GM12801 (cell line): Measurements from ENCODE around the gene ATP8B1.

Source experiments
- TF ChIP-seq, protein P1 (sequence below): IDR thresholded peaks from one replicate; pipeline ENCODE4 v1.5.1; 2011; ENCODE audit warnings: control low read depth; ENCODE audit not compliant: insufficient read length; ENCODE audit errors: extremely low read depth

Gene ATP8B1

DNA sequence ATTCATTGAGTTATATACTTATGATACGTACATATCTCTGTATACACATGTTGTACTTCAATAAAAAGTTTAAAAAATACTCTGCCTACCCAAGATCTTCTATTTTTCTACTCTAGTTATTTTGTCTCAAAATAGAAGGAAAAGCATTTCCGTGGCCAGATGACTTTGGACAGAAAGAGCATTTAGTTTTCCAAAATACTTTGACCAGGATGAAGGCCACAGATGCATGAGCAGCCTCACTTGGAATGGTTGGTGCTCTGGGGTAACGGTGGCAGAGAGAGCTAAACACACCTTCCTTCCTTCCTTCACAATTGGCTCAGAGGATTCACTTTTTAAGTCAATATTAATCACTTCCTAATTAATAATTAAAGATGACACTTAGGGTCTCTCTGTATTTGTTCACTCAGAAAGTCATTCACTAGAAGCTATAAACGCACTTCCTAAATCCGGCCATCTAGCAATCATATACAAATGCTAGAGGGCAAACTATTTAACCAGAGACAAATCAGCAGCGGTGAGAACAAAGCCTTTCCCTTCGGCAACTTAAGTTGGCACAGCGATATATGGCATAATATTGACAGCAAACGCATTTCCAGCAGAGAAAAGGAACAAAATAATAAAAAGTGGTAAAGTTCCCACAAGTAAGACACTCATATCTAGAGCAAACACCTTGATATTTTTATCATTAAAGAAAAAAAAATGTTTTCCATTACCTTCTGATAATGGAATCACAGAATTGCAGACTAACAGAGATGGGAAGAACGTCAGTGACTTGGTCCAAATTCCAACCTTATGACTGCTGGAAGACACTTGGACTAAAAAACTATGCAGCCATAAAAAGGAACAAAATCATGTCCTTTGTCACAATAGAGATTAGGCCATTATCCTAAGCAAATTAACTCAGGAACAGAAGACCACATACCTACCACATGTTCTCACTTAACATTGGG is 125.6 kb downstream of the ATP8B1 start:
- TF ChIP-seq, protein P1, sequence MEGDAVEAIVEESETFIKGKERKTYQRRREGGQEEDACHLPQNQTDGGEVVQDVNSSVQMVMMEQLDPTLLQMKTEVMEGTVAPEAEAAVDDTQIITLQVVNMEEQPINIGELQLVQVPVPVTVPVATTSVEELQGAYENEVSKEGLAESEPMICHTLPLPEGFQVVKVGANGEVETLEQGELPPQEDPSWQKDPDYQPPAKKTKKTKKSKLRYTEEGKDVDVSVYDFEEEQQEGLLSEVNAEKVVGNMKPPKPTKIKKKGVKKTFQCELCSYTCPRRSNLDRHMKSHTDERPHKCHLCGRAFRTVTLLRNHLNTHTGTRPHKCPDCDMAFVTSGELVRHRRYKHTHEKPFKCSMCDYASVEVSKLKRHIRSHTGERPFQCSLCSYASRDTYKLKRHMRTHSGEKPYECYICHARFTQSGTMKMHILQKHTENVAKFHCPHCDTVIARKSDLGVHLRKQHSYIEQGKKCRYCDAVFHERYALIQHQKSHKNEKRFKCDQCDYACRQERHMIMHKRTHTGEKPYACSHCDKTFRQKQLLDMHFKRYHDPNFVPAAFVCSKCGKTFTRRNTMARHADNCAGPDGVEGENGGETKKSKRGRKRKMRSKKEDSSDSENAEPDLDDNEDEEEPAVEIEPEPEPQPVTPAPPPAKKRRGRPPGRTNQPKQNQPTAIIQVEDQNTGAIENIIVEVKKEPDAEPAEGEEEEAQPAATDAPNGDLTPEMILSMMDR: no peak

DNA sequence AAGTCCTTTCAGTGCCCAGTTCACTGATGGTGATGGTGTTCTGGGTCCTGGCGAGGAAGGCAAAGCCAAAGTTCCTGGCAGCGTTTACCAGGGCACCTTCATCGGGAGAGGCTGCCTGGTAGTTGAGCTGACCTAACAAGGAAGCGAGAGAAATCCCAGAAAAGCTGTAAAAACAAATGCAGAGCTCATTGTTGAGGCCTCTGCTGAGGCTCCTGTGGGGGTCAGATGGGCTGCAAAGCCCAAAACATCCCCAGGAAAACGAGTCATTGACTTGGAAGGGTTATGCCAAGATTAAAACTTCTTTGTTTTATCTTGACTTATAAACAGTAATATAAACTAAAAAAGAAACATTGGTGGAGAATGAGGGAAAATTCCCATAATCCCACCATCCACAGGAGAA is 128.2 kb downstream of the ATP8B1 start:
- TF ChIP-seq, protein P1: no peak

DNA sequence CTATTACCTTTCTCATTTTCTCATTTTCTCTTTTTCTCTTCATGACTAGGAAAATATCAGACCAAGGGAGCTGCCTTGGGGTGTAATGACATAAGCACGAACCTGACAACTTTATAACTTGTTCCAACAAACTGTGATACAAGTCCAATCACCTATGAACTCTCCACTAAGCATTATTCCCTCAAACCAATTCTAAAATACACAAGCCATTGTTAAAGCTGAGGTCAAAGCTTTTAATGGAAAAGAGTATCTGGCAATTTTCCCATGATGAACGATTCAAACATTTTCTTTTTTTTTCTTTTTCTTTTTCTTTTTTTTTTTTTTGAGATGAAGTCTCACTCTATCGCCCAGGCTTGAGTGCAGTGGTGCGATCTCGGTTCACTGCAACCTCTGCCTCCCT is 133.1 kb downstream of the ATP8B1 start:
- TF ChIP-seq, protein P1: no peak

DNA sequence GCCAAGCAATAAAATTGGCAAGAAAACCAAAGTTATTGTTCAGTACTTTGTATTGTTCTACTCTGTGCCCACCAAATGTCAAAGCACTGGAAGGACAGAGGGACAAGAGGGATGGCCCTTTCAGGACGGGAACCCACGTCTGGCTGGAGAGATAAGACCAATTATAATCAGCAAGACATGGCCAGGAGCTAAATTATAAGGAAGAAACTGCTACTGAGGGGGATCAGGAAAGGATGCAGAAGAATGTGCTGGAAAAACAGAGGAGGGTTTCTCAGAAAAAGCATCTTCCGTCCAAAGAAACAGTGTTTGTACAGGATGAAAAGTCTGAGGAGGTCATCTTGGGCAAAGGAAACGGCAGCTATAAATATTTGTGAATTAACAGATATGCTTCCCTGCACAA is 135.1 kb downstream of the ATP8B1 start:
- TF ChIP-seq, protein P1: no peak

DNA sequence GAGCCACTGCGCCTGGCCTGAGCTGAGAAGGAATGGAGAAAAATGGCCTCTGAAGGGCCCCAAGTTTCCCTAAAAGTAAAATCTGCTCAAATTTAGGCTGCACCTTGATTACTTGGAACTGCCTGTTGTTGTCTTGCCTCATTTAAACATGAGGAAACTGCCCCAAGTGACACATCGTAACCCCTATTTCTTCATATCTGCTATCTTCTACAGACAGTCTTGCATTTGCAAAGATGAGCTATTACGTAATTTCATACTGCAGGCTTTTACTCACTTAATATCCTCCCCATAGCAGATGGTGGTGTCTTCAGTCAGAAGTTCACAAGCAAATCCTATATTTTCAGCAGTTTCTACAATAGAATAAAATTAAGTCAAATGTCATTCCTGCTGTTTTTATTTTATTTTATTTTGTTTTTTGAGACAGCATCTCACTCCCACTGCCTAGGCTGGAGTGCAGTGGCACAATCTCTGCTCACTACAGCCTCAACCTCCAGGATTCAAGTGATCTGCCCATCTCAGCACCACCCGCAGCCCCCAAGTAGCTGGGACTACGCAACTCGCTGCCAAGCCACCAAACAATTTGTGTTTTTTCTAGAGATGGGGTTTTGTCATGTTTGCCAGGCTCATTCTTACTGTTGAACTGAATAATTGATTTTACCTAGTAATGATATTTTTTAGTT is 136.2 kb downstream of the ATP8B1 start:
- TF ChIP-seq, protein P1: no peak

DNA sequence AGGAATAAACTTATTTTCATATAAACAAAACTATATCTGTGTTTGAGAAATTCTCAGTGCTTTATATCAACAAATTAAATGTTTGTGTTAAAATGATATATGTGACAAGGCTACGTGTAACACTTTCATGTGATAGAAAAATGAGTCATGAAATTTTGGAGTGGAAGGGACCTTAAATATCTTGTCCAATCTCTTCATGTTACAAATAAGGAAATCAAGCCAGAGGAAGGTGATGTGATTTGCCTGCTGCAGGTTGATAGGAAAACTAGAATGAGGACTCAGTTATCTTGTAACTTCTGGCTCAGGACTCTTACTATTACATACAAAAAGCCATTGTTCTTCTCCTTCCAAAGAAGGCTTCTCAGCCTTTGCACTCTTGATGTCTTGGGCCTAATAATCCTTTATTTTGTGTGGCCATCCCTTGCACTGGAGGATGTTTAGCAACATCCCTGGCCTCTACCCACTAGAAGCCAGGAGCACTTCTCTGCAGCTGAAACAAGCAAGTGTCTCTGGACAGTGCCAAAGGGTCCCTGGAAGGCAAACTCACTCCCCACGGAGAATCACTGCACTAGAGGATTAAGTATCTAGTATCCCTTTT is 138.4 kb downstream of the ATP8B1 start:
- TF ChIP-seq, protein P1: no peak

DNA sequence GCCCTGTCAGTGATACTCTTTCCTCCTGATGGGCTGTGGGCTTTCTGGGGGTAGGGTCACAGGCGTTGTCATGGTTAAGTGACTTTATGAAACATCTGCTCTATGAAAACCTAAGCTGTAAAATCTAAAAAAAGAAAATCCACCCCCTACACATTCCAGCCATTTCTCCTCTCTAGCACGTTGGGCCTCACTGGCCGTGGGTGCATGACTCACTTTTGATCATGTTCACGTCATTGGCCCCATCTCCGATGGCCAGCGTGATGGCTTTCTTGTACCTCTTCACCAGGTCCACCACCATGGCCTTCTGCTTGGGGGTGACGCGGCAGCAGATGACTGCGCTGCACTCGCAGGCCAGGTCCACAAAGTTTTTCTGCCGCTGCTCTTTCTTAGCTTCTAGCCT is 142.2 kb downstream of the ATP8B1 start:
- TF ChIP-seq, protein P1: no peak
